ENCODE results near the gene NFE2L2. TPM values are rescaled to one million over a fixed set of nuclear protein-coding genes. Genes with fewer than 3 reads are reported as not detected.

Gene NFE2L2
- total RNA-seq, 2 donors from 2014 or later = 68.2 to 84.1 TPM

DNA sequence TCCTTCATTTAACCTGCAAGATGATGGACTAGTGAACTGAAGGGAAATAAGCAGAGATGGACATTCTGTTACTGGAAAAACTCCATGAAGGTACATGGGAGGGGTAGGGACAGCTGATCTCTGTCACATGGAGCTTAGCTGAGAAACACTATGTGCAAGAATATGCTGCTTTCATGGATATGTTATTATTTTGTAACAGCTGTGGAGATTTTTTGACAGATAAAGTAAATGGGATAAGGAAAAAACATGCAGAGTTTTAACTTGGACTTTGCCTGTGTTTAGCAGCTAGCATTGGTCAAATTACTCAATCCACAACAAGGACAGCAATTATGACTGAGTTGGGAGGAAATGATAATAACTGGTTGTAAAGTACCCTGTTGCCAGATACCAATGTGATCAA lies 80.7 kb downstream of the NFE2L2 start:
- DNase-seq (ENCODE audit: low spot score) = no peak
- Histone ChIP-seq H3K27me3 (no peaks in the 10 kb centered on the region), H3K36me3 (no peaks in the 10 kb centered on the region), H3K4me1 (no peaks in the 10 kb centered on the region), H3K9me3 (no peaks in the 10 kb centered on the region), H3K27ac (no peak overlapping the region), H3K4me3 (no peak overlapping the region)
- TF ChIP-seq CTCF (IDR thresholded peaks at IDR 0.05) = no peak

Small RNA genes within 50 kb of the gene (microRNA-seq; reads per million reads assigned to microRNA genes)
- 0 reads per million in 2 donors for gene MIR3128 (ENCODE audit: borderline number of aligned reads in 2 of 2, borderline replicate concordance in 1 of 2)
- 0 to 2.8 reads per million in 2 donors for gene MIR6512 (ENCODE audit: borderline number of aligned reads in 2 of 2, borderline replicate concordance in 1 of 2)

Other genes with a start within 250 kb of the NFE2L2 start
- 10 to 100 TPM; 24.1 to 28.1 TPM for gene HNRNPA3, start 51.9 kb downstream of the NFE2L2 start, total RNA-seq
- 10 to 100 TPM; 12.3 to 17.8 TPM for gene AGPS, start 128.0 kb upstream of the NFE2L2 start, total RNA-seq

All from right atrium auricular region (tissue), 2 donors.